Right atrium auricular region (tissue), 2 donors: Measurements from ENCODE around the gene RAD51B. TPM values are rescaled to one million over a fixed set of nuclear protein-coding genes. Genes with fewer than 3 reads are reported as not detected.
A peak's percentile ranks its signal among the peaks of the same experiment; 100 is the strongest.

ENCODE experiments used
- DNase-seq: peaks from one replicate; pipeline ENCODE4 v3.0.0-alpha.2; 2019; ENCODE audit warnings: low spot score
- H3K27ac ChIP-seq, 2 donors: fragments of 200-600 bp; sonication (generic); 1 replicate in 1 of 2; 2 replicates in 1 of 2; pipeline ENCODE4 v1.5.1; 2016 to 2019
- H3K27me3 ChIP-seq, 2 donors: fragments of 200-600 bp; sonication (generic); one replicate each; pipeline versions ENCODE4 v1.5.1 to v1.6.0; 2017 to 2019
- H3K36me3 ChIP-seq: fragments of 200-600 bp; sonication (generic); one replicate; pipeline ENCODE4 v1.5.1; 2016
- H3K4me1 ChIP-seq, 2 donors: fragments of 200-600 bp; sonication (generic); one replicate each; pipeline versions ENCODE4 v1.5.1 to v1.6.0; 2017 to 2019
- H3K4me3 ChIP-seq, 2 donors: fragments of 200-600 bp; sonication (generic); 1 replicate in 1 of 2; 2 replicates in 1 of 2; pipeline ENCODE4 v1.5.1; 2017 to 2019; ENCODE audit warnings: mild to moderate bottlenecking in 1 of 2, moderate library complexity in 1 of 2
- H3K9me3 ChIP-seq, 2 donors: fragments of 200-600 bp; sonication (generic); one replicate each; pipeline ENCODE4 v1.5.1; 2019
- CTCF ChIP-seq, 2 donors: fragments of 200-600 bp; sonication (generic); IDR thresholded peaks; one replicate each; pipeline ENCODE4 v1.5.1; 2019; ENCODE audit warnings: antibody characterized with exemption in 2 of 2
- total RNA-seq, 2 donors: library from RNA; depleted of rRNA; stranded (reverse); fragments of >200 nt; gene quantifications; one replicate each; pipeline ENCODE4 v1.1.0, GENCODE V29; 2016

The RAD51B gene
- total RNA-seq: 1 to 10 TPM; 1.2 to 1.5 TPM

- Histone ChIP-seq H3K36me3 (no peaks in the 10 kb centered on the region), H3K9me3 (no peaks in the 10 kb centered on the region), H3K27ac (peak within 1 kb of the TSS; percentile 23 to 75), H3K27me3 (no peaks in the 10 kb centered on the region), H3K4me1 (peaks cover 0 to 27% of the 10 kb centered on the region in 2 donors), H3K4me3 (peak within 1 kb of the TSS; percentile 81 to 91)
- peak; percentile 92 for DNase-seq
- TF ChIP-seq CTCF (IDR thresholded peaks at IDR 0.05): no peak
Measured at GRCh38 chr14:67819563-67820421, at the start of gene RAD51B. Gene RAD51B, plus strand, starts transcription at chr14:67819779.

GRCh38 chr14:67773844-67774377 lies 45.7 kb upstream of the RAD51B start:
- no peak overlapping the region for H3K4me3 ChIP-seq
- no peak overlapping the region for H3K27ac ChIP-seq
- DNase-seq: no peak
- no peak for TF ChIP-seq CTCF (IDR thresholded peaks at IDR 0.05)
- H3K27me3 ChIP-seq: no peaks in the 10 kb centered on the region
- no peaks in the 10 kb centered on the region for H3K4me1 ChIP-seq
- no peaks in the 10 kb centered on the region for H3K9me3 ChIP-seq
- H3K36me3 ChIP-seq: peaks cover 93% of the 10 kb centered on the region

GRCh38 chr14:67776653-67777322 lies 42.8 kb upstream of the RAD51B start:
- DNase-seq: no peak
- Histone ChIP-seq H3K9me3 (no peaks in the 10 kb centered on the region), H3K27me3 (no peaks in the 10 kb centered on the region), H3K36me3 (peaks cover 96% of the 10 kb centered on the region), H3K27ac (no peak overlapping the region), H3K4me1 (no peaks in the 10 kb centered on the region), H3K4me3 (no peak overlapping the region)
- TF ChIP-seq CTCF (IDR thresholded peaks at IDR 0.05): no peak

- Histone ChIP-seq H3K36me3 (peaks cover 97% of the 10 kb centered on the region), H3K9me3 (no peaks in the 10 kb centered on the region), H3K27ac (no peak overlapping the region), H3K4me1 (no peaks in the 10 kb centered on the region), H3K27me3 (no peaks in the 10 kb centered on the region), H3K4me3 (no peak overlapping the region)
- no peak for TF ChIP-seq CTCF (IDR thresholded peaks at IDR 0.05)
- no peak for DNase-seq
Measured at GRCh38 chr14:67778792-67779191, 40.8 kb upstream of the RAD51B start.

GRCh38 chr14:67782090-67782489 lies 37.5 kb upstream of the RAD51B start:
- H3K9me3 ChIP-seq: no peaks in the 10 kb centered on the region
- H3K4me3 ChIP-seq: no peak overlapping the region
- H3K27ac ChIP-seq: no peak overlapping the region
- no peak for TF ChIP-seq CTCF (IDR thresholded peaks at IDR 0.05)
- DNase-seq: no peak
- H3K36me3 ChIP-seq: peaks cover 97% of the 10 kb centered on the region
- no peaks in the 10 kb centered on the region for H3K27me3 ChIP-seq
- peaks cover 0 to 3% of the 10 kb centered on the region in 2 donors for H3K4me1 ChIP-seq
